Suprapubic skin (tissue), 4 donors: ENCODE results near the gene ANKRD65. TPM values are rescaled to one million over a fixed set of nuclear protein-coding genes. Genes with fewer than 3 reads are reported as not detected.
"Not testable (repeated sequence)": the region's sequence is repeated elsewhere in the genome, so short reads cannot be mapped to it uniquely, and the experiment has no call there.

Source experiments
- DNase-seq, 2 donors: peaks; one replicate each; pipeline ENCODE4 v3.0.0-alpha.2; 2019; ENCODE audit warnings: low spot score in 2 of 2
- H3K27ac ChIP-seq: fragments of 200-600 bp; sonication (generic); one replicate; pipeline ENCODE4 v1.5.1; 2019
- H3K27me3 ChIP-seq: fragments of 200-600 bp; sonication (generic); one replicate; pipeline ENCODE4 v1.5.1; 2019
- H3K36me3 ChIP-seq: fragments of 200-600 bp; sonication (generic); one replicate; pipeline ENCODE4 v1.5.1; 2019
- H3K4me1 ChIP-seq: fragments of 200-600 bp; sonication (generic); one replicate; pipeline ENCODE4 v1.5.1; 2019
- H3K4me3 ChIP-seq: fragments of 200-600 bp; sonication (generic); one replicate; pipeline ENCODE4 v1.5.1; 2019; ENCODE audit warnings: mild to moderate bottlenecking
- H3K9me3 ChIP-seq: fragments of 200-600 bp; sonication (generic); one replicate; pipeline ENCODE4 v1.5.1; 2019
- EP300 ChIP-seq: sonication (generic); formaldehyde crosslinking; IDR thresholded peaks from one replicate; pipeline ENCODE4 v1.6.1; 2017; ENCODE audit warnings: antibody characterized with exemption
- POLR2A ChIP-seq, 2 donors: fragments of 450-650 bp; IDR thresholded peaks; one replicate each; pipeline ENCODE4 v1.6.1; 2017; ENCODE audit warnings: antibody characterized with exemption in 2 of 2, mild to moderate bottlenecking in 2 of 2, moderate library complexity in 2 of 2
- POLR2AphosphoS5 ChIP-seq, 3 donors: sonication (generic); formaldehyde crosslinking; IDR thresholded peaks; one replicate each; pipeline ENCODE4 v1.6.1; 2017; ENCODE audit warnings: antibody characterized with exemption in 3 of 3
- whole genome bisulfite sequencing: methylation state at CpG from one replicate; pipeline ENCODE4 v1.1.5; 2018; 5-methylcytosine and 5-hydroxymethylcytosine counted together
- total RNA-seq, 4 donors: library from RNA; depleted of rRNA; stranded (reverse); fragments of >200 nt; gene quantifications; one replicate each; pipeline ENCODE4 v1.1.0, GENCODE V29; 2016
- TF ChIP-seq, protein P1 (sequence below), 2 donors: fragments of 200-600 bp in 1 of 2; fragments of 450-650 bp in 1 of 2; sonication (generic) in 1 of 2; IDR thresholded peaks; one replicate each; pipeline ENCODE4 v1.5.1; 2016 to 2019; ENCODE audit warnings: antibody characterized with exemption in 2 of 2, mild to moderate bottlenecking in 1 of 2, moderate library complexity in 1 of 2

The ANKRD65 gene
- total RNA-seq, 4 donors from 2014 or later: 2.8 to 10.3 (median 5.9) TPM

DNA sequence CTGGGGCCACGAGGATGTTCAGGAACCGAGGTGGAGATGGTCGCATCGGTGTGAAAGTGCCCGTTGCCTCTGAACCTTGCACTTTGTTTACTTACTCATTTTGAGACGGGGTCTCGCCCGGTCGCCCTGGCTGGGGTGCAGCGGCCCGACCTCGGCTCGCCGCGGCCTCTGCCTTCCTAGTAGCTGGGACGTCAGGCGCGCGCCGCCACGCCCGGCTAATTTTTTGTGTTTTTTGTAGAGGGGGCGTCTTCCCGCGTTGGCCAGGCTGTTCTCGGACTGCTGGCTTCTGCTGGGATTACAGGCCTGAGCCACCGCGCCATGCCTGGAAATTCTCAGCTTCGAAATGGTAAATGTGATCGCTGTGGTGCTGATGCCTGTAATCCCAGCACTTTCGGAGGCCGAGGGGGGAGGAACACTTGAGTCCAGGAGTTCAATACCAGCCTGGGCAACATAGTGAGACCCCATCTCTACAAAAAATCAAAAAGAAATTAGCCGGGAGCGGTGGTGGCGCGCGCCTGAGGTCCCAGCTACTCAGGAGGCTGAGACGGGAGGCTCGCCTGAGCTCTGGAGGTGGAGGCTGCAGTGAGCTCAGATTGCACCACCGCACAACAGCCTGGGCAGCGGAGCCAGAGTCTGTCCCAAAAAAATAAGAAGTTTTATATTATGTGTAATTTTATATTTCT is 13.3 kb downstream of the ANKRD65 start:
- DNase-seq: no peak
- TF ChIP-seq POLR2A (IDR thresholded peaks at IDR 0.05): no peak
- TF ChIP-seq, protein P1, sequence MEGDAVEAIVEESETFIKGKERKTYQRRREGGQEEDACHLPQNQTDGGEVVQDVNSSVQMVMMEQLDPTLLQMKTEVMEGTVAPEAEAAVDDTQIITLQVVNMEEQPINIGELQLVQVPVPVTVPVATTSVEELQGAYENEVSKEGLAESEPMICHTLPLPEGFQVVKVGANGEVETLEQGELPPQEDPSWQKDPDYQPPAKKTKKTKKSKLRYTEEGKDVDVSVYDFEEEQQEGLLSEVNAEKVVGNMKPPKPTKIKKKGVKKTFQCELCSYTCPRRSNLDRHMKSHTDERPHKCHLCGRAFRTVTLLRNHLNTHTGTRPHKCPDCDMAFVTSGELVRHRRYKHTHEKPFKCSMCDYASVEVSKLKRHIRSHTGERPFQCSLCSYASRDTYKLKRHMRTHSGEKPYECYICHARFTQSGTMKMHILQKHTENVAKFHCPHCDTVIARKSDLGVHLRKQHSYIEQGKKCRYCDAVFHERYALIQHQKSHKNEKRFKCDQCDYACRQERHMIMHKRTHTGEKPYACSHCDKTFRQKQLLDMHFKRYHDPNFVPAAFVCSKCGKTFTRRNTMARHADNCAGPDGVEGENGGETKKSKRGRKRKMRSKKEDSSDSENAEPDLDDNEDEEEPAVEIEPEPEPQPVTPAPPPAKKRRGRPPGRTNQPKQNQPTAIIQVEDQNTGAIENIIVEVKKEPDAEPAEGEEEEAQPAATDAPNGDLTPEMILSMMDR (IDR thresholded peaks at IDR 0.05): peak in 1 of 2 donors; percentile 9

DNA sequence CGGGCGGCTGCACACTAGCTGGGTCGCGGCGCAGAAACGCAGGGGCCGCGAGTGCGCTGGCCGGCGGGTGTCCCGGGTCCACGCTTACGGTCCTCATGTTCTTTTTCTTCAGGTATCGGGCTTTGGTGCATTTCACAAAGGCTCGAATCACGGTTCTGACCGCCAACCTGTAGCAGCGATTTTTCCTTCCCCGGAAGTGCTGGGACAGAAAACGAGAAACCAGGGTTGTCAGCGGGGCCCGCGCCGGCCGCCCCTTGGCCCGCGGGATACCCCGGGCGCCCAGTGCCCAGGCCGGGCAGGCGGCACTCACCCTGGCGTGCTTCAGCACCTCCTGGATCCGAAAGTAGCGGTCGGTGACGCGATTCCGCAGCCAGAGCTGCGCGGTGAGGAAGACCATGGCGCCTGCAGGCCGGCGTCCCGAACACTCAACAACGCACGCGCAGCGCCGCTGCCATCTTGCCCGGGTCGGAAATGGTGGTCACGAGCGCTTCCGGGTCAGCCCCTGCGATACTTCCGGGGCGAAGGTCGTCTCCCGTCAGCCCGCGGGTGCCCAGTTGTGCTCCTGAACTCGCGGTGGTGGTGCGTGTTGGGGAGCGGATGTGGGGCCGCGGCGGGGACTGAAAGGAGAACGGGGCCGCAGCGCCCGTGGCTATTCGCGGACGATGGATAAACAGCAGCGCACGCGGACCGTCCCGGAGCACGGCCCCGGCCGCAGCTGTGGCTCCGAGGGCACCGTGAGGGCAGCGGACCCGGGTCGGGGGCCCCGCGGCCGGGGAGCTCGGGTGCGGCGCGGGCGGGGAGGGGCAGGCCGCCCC is 14.0 kb downstream of the ANKRD65 start, which contains the start of gene MRPL20:
Gene MRPL20 (minus strand): TSS at position 473 of the 815 bp plus-strand sequence. CDS start 76 bp downstream, at position 397.
- Histone ChIP-seq H3K4me1 (peaks cover 30% of the 10 kb centered on the region), H3K4me3 (peak within 1 kb of the TSS; percentile 69), H3K27ac (peak within 1 kb of the TSS; percentile 89), H3K27me3 (no peaks in the 10 kb centered on the region), H3K36me3 (peaks cover 39% of the 10 kb centered on the region), H3K9me3 (no peaks in the 10 kb centered on the region)
- peak; percentile 97 to 98 for DNase-seq
- WGBS: under 1% methylated on average over 30 of the region's 98 CpGs
- TF ChIP-seq POLR2A (IDR thresholded peaks at IDR 0.05) (peak; percentile 24 to 82), POLR2AphosphoS5 (IDR thresholded peaks at IDR 0.05) (peak; percentile 56 to 99 (median 92)), EP300 (no peak)

More for the DNA sequence above, 13.3 kb downstream of the ANKRD65 start:
- no peaks in the 10 kb centered on the region for H3K9me3 ChIP-seq
- H3K27ac ChIP-seq: peak overlapping the region; percentile 89
- 15% methylated on average over 22 of the region's 41 CpGs for WGBS
- no peaks in the 10 kb centered on the region for H3K27me3 ChIP-seq
- peaks cover 31% of the 10 kb centered on the region for H3K36me3 ChIP-seq
- H3K4me3 ChIP-seq: peak overlapping the region; percentile 69
- peaks cover 30% of the 10 kb centered on the region for H3K4me1 ChIP-seq

DNA sequence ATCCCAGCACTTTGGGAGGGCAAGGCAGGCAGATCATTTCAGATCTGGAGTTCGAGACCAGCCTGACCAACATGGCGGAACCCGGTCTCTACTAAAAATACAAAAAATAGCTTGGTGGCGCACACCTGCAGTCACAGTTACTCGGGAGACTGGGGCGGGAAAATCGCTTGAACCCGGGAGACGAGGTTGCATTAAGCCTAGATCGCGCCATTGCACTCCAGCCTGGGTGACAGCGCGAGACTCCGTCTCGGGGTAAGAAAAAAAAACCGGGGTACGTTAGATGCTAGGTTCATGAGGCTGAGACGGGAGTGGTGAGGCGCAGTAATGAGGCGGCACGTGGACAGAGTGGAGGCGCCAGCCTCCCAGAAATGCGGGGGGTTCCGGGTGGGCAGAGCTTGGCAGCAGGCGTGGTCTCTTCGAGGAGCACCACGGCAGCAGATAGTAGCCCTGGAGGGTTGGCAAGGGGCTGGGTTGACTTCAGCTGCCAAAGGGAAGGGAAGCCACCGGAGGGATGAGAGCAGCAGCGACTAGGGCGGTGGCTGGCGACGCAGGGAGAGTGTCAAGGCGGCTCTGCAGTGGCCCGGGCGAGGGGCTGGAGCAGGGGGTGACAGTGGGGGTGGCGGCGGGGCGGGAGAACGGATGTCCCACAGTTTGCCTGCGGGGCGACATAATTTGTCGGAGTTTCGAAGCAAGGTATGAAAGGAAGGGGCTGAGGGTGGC is 14.8 kb downstream of the ANKRD65 start:
- peak overlapping the region; percentile 89 for H3K27ac ChIP-seq
- no peaks in the 10 kb centered on the region for H3K9me3 ChIP-seq
- H3K4me1 ChIP-seq: peaks cover 37% of the 10 kb centered on the region
- 49% methylated on average over 33 of the region's 43 CpGs for WGBS
- no peak for DNase-seq
- H3K4me3 ChIP-seq: peak overlapping the region; percentile 69
- TF ChIP-seq, protein P1 (IDR thresholded peaks at IDR 0.05): no peak
- TF ChIP-seq POLR2A (IDR thresholded peaks at IDR 0.05) (no peak), EP300 (no peak), POLR2AphosphoS5 (IDR thresholded peaks at IDR 0.05) (no peak)
- no peaks in the 10 kb centered on the region for H3K27me3 ChIP-seq
- peaks cover 47% of the 10 kb centered on the region for H3K36me3 ChIP-seq

DNA sequence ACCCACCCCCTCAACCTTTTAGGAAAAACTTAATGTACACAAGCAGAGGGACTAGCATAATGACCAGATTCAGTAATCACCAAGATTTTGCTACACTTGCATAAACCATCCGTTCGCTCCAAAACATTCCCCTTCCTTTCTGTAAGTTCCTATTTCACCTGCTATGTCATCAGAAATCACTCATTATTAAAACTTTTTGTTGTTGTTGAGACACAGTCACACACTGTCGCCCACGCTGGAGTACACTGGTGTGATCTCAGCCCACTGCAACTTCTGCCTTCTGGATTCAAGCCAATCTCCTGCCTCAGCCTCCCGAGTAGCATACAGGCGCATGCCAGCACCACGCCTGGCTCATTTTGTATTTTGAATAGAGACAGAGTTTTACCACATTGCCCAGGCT is 17.4 kb downstream of the ANKRD65 start:
- no peak for TF ChIP-seq POLR2AphosphoS5 (IDR thresholded peaks at IDR 0.05)
- no peak for TF ChIP-seq EP300
- TF ChIP-seq POLR2A (IDR thresholded peaks at IDR 0.05): no peak
- TF ChIP-seq, protein P1 (IDR thresholded peaks at IDR 0.05): no peak
- 80% methylated on average over 7 of the region's 7 CpGs for WGBS
- Histone ChIP-seq H3K4me1 (peaks cover 44% of the 10 kb centered on the region), H3K27ac (no peak overlapping the region), H3K27me3 (no peaks in the 10 kb centered on the region), H3K36me3 (peaks cover 49% of the 10 kb centered on the region), H3K4me3 (no peak overlapping the region), H3K9me3 (no peaks in the 10 kb centered on the region)
- no peak for DNase-seq

DNA sequence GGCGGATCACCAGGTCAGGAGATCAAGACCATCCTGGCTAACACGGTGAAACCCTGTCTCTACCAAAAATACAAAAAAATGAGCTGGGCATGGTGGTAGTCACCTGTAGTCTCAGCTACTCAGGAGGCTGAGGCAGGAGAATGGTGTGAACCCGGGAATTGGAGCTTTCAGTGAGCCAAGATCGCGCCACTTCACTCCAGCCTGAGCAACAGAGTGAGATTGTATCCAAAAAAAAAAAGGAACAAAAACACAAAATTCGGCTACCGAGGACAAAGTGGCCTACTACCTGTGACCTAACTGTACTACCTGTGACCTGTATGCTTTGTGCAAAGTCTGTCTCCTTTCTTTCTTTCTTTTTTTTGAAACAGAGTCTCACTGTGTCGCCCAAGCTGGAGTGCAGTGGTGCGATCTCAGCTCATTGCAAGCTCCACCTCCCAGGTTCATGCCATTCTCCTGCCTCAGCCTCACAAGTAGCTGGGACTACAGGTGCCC is 18.1 kb downstream of the ANKRD65 start:
- H3K4me3 ChIP-seq, DNase-seq, H3K27ac ChIP-seq, H3K27me3 ChIP-seq, H3K9me3 ChIP-seq: not testable (repeated sequence)
- WGBS: 84% methylated on average over 9 of the region's 9 CpGs
- peaks cover 44% of the 10 kb centered on the region for H3K4me1 ChIP-seq
- H3K36me3 ChIP-seq: peaks cover 49% of the 10 kb centered on the region
